GM12878 (cell line): ENCODE results near the gene CFAP141. TPM values are rescaled to one million over a fixed set of nuclear protein-coding genes. Genes with fewer than 3 reads are reported as not detected.

Experiments
- ATAC-seq: fragments of 200-7000 bp; cut with Tn5 transposase; 3 replicates; pipeline ENCODE4 v1.9.1; 2020; ENCODE audit warnings: mild to moderate bottlenecking, moderate library complexity
- BruUV-seq: library from RNA; stranded (reverse); fragments of 400-500 nt; replicated peaks from 2 replicates; lab custom pipeline; 2021; lab: Mats Ljungman, UMichigan
- CTCF ChIA-PET: fragments of 300-600 bp; sonication (Branson Sonifier 250); formaldehyde crosslinking; extraction: SDS; loops from one replicate; lab custom pipeline; 2021; ENCODE audit warnings: inconsistent platforms; lab: Yijun Ruan, JAX
- POLR2A ChIA-PET: fragments of 350-600 bp; formaldehyde crosslinking; extraction: SDS; loops from one replicate; lab custom pipeline; 2021; ENCODE audit warnings: inconsistent platforms; lab: Charles Lee
- RAD21 ChIA-PET: fragments of 300-600 bp; sonication (Branson Sonifier 250); formaldehyde crosslinking; loops from one replicate; lab custom pipeline; 2023; ENCODE audit warnings: antibody characterized with exemption; ENCODE audit not compliant: unreplicated experiment; lab: Charles Lee
- SMC1A ChIA-PET: fragments of 300-600 bp; sonication (Branson Sonifier 250); formaldehyde crosslinking; loops from one replicate; lab custom pipeline; 2023; ENCODE audit not compliant: unreplicated experiment, uncharacterized antibody; lab: Charles Lee
- DNase-seq: peaks from one replicate; pipeline ENCODE4 v3.0.0-alpha.2; 2011; ENCODE audit warnings: low read depth, low spot score
- FAIRE-seq: peaks from 3 replicates; lab custom pipeline; 2011; peaks lifted over from hg19 to GRCh38; lab: Jason Lieb, UNC
- H2AFZ ChIP-seq: 2 replicates; pipeline ENCODE4 v1.6.0; 2011; ENCODE audit warnings: low read depth, low read length, control low read depth; ENCODE audit not compliant: control insufficient read depth
- H3K27ac ChIP-seq: 2 replicates; pipeline ENCODE4 v1.5.1; 2011; ENCODE audit warnings: control low read depth; ENCODE audit not compliant: control insufficient read depth, insufficient read depth
- H3K27me3 ChIP-seq, 2 experiments: replicated peaks in 1 of 2; 2 replicates each; pipeline versions ENCODE4 v1.6.0 to v1.6.1; 2011; ENCODE audit warnings: low read length in 1 of 2; ENCODE audit not compliant: control insufficient read depth in 2 of 2, insufficient read depth in 2 of 2
- H3K36me3 ChIP-seq, 2 experiments: 2 replicates each; pipeline ENCODE4 v1.5.1; 2011; ENCODE audit warnings: low read length in 1 of 2; ENCODE audit not compliant: control insufficient read depth in 2 of 2, insufficient read depth in 2 of 2
- H3K4me1 ChIP-seq: 2 replicates; pipeline ENCODE4 v1.6.1; 2011; ENCODE audit warnings: mild to moderate bottlenecking, low read length, moderate library complexity, mixed read lengths; ENCODE audit not compliant: control insufficient read depth, insufficient read depth
- H3K4me2 ChIP-seq: 2 replicates; pipeline ENCODE4 v1.6.0; 2011; ENCODE audit warnings: control low read depth; ENCODE audit not compliant: control insufficient read depth, insufficient read depth
- H3K4me3 ChIP-seq: fragments of 200-600 bp; sonication (generic); 2 replicates; pipeline ENCODE4 v1.5.1; 2016
- H3K79me2 ChIP-seq: 2 replicates; pipeline ENCODE4 v1.6.0; 2011; ENCODE audit warnings: low read length; ENCODE audit not compliant: control insufficient read depth, insufficient read depth
- H3K9ac ChIP-seq: 2 replicates; pipeline ENCODE4 v1.8.0; 2011; ENCODE audit warnings: low read length, control low read depth, mixed read lengths; ENCODE audit not compliant: control insufficient read depth, insufficient read depth
- H3K9me3 ChIP-seq: replicated peaks from 3 replicates; pipeline ENCODE4 v1.5.1; 2011; ENCODE audit warnings: mild to moderate bottlenecking, low read length; ENCODE audit not compliant: control insufficient read depth, insufficient read depth
- H4K20me1 ChIP-seq: 2 replicates; pipeline ENCODE4 v1.6.0; 2011; ENCODE audit not compliant: control insufficient read depth, insufficient read depth
- ATF2 ChIP-seq: IDR thresholded peaks from 2 replicates; pipeline ENCODE4 v1.6.1; 2012; ENCODE audit warnings: low read length, inconsistent platforms
- BCL3 ChIP-seq: IDR thresholded peaks from 2 replicates; pipeline ENCODE4 v1.6.1; 2011; ENCODE audit warnings: borderline replicate concordance, low read depth, mild to moderate bottlenecking, moderate library complexity, low read length; ENCODE audit not compliant: insufficient read depth, poor library complexity, severe bottlenecking
- CHD1 ChIP-seq: IDR thresholded peaks from 2 replicates; pipeline ENCODE4 v1.6.1; 2012; ENCODE audit warnings: low read depth, low read length, improper control_type of control experiment
- EZH2 ChIP-seq: IDR thresholded peaks from 2 replicates; pipeline ENCODE4 v1.6.1; 2012; ENCODE audit warnings: low read depth, mild to moderate bottlenecking, control low read depth, inconsistent platforms, low read length, borderline replicate concordance; ENCODE audit not compliant: control insufficient read depth
- HSF1 ChIP-seq: fragments of 150-350 bp; IDR thresholded peaks from 2 replicates; pipeline ENCODE4 v1.6.1; 2014; ENCODE audit warnings: mild to moderate bottlenecking, low read depth, low read length
- MEF2A ChIP-seq: IDR thresholded peaks from 2 replicates; pipeline ENCODE4 v1.6.1; 2011; ENCODE audit warnings: low read depth, mild to moderate bottlenecking, low read length, moderate library complexity; ENCODE audit not compliant: insufficient read depth
- MTA2 ChIP-seq: fragments of 450-650 bp; IDR thresholded peaks from 2 replicates; pipeline ENCODE4 v1.6.1; 2016; ENCODE audit warnings: low read depth, mild to moderate bottlenecking, moderate library complexity
- NR2C1 ChIP-seq: fragments of 450-650 bp; IDR thresholded peaks from 2 replicates; pipeline ENCODE4 v1.6.1; 2017; ENCODE audit warnings: antibody characterized with exemption, mild to moderate bottlenecking, moderate library complexity
- PKNOX1 ChIP-seq: fragments of 450-650 bp; IDR thresholded peaks from 2 replicates; pipeline ENCODE4 v1.6.1; 2016; ENCODE audit warnings: mild to moderate bottlenecking
- SREBF1 ChIP-seq: IDR thresholded peaks from 2 replicates; pipeline ENCODE4 v1.6.1; 2012; ENCODE audit warnings: mild to moderate bottlenecking, low read length
- USF2 ChIP-seq: IDR thresholded peaks from 2 replicates; pipeline ENCODE4 v1.6.1; 2011; ENCODE audit warnings: low read depth, low read length, improper control_type of control experiment, borderline replicate concordance
- WGBS: methylation state at CpG from one replicate; pipeline ENCODE4 v1.1.6; 2016; ENCODE audit warnings: low lambda C conversion rate; ENCODE audit not compliant: insufficient replicate concordance, insufficient coverage; ENCODE audit errors: missing lambda C conversion rate; 5-methylcytosine and 5-hydroxymethylcytosine counted together
- in situ Hi-C: fragments of 300-500 bp; cut with MboI; formaldehyde crosslinking; loops from 9 replicates; pipeline ENCODE4 v1.14.3; 2018; ENCODE audit warnings: mixed read lengths
- intact Hi-C: fragments of 100-400 bp; cut with micrococcal nuclease; formaldehyde crosslinking; loops from one replicate; pipeline ENCODE4 v1.14.2; 2022; ENCODE audit not compliant: unreplicated experiment
- polyA plus RNA-seq, 11 experiments: library from polyadenylated mRNA; depleted of rRNA in 4 of 11; unstranded in 6 of 11; stranded (reverse) in 5 of 11; fragments of >200 nt; fragmentation: Nextera tagmentation in 4 of 11; fragmentation: Illumina TruSeq in 1 of 11; extraction: Ambion mirVana in 4 of 11; extraction: Trizol in 1 of 11; gene quantifications; 1 replicate in 1 of 11; 2 replicates in 10 of 11; pipeline versions ENCODE4 v1.2.1 to v1.2.3, GENCODE V29; 2011 to 2016; ENCODE audit warnings: inconsistent platforms in 2 of 11, missing spikeins in 2 of 11, low read depth in 1 of 11
- total RNA-seq, 4 experiments: library from RNA; depleted of rRNA in 3 of 4; stranded (reverse); fragments of >200 nt in 3 of 4; fragmentation: Illumina TruSeq in 1 of 4; extraction: Trizol in 1 of 4; gene quantifications; 2 replicates each; pipeline versions ENCODE4 v1.2.1 to v1.2.3, GENCODE V29; 2013 to 2021

Gene CFAP141
- total and polyA plus RNA-seq, 10 of the 15 experiments (the other 5 are each of a cell fraction or from before 2014, with no cell fraction given) = not detected

- 62% methylated on average over 6 of the region's 6 CpGs for WGBS
- H3K4me2 ChIP-seq = no peak overlapping the region
- H3K9ac ChIP-seq = no peak overlapping the region
- SMC1A ChIA-PET = no interaction called here
- CTCF ChIA-PET = no interaction called here
- H3K4me1 ChIP-seq = peaks cover 18% of the 10 kb centered on the region
- no TSS peak for BruUV-seq
- no peak overlapping the region for H2AFZ ChIP-seq
- POLR2A ChIA-PET = no interaction called here
- TF ChIP-seq BCL3 = no peak
- H3K27ac ChIP-seq = no peak overlapping the region
- no peaks in the 10 kb centered on the region for H4K20me1 ChIP-seq
- H3K79me2 ChIP-seq = no peaks in the 10 kb centered on the region
- FAIRE-seq (no peak), DNase-seq (no peak), ATAC-seq (no peak)
- peaks cover 8 to 14% of the 10 kb centered on the region in 2 experiments; a peak in 3 of 4 replicates for H3K36me3 ChIP-seq
- no peaks in the 10 kb centered on the region for H3K9me3 ChIP-seq
- no peaks in the 10 kb centered on the region for H3K27me3 ChIP-seq
- no peak overlapping the region for H3K4me3 ChIP-seq
- RAD21 ChIA-PET = no interaction called here
- in situ Hi-C loops (no loop called here), intact Hi-C loops (no loop called here)
Measured at GRCh38 chr1:154154053-154154452, 52.1 kb downstream of the CFAP141 start.

GRCh38 chr1:154151311-154151710 is 54.8 kb downstream of the CFAP141 start:
- Histone ChIP-seq H3K36me3 (peaks cover 5 to 14% of the 10 kb centered on the region in 2 experiments; a peak in 3 of 4 replicates), H2AFZ (no peak overlapping the region), H3K9me3 (no peaks in the 10 kb centered on the region), H3K27me3 (no peaks in the 10 kb centered on the region), H3K4me2 (no peak overlapping the region), H3K4me1 (no peaks in the 10 kb centered on the region; the same call in 1 of the 2 replicates), H3K79me2 (no peaks in the 10 kb centered on the region), H3K4me3 (no peak overlapping the region), H4K20me1 (no peaks in the 10 kb centered on the region), H3K9ac (no peak overlapping the region), H3K27ac (no peak overlapping the region)
- ATAC-seq = no peak
- DNase-seq = no peak
- ChIA-PET SMC1A (interaction anchor here (1.0 kb wide), 1 partner anchor 11 kb away, joined by 3 read pairs; no protein-coding TSS in a partner anchor), RAD21 (no interaction called here), POLR2A (interaction anchor here (1.6 kb wide), 1 partner anchor 29 kb away, joined by 5 read pairs; no protein-coding TSS in a partner anchor), CTCF (no interaction called here)
- no TSS peak for BruUV-seq
- in situ Hi-C loops = no loop called here
- no peak for FAIRE-seq
- intact Hi-C loops = no loop called here
- no peak for TF ChIP-seq ATF2
- TF ChIP-seq SREBF1 = no peak
- TF ChIP-seq EZH2 = no peak
- no peak for TF ChIP-seq MEF2A
- no peak for TF ChIP-seq PKNOX1
- TF ChIP-seq HSF1 = no peak
- no peak for TF ChIP-seq MTA2
- TF ChIP-seq CHD1 = no peak
- TF ChIP-seq NR2C1 = no peak
- no peak for TF ChIP-seq USF2
